ENCODE data around the gene FCAR.
"Not testable (repeated sequence)": the region's sequence is repeated elsewhere in the genome, so short reads cannot be mapped to it uniquely, and the experiment has no call there.

DNA sequence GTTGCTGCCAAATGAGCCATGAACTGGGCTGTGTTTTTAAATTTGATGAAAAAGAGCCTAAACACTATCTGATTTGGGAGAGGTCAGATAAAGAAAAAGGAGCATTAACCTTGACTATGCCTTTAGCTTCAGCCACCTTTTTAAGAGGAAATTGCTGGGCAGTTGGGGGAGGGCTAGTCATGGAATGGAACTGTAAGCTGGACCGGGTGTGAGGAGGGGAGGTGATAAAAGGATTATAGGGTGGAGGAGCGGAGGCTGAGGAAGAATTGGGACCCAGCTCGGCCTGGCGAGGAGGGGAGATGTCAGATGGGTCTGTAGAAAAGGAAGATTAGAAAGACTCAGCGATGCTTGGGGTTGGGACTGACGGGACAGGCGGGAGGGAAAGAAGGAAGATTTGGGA is 24.6 kb downstream of the FCAR start:
- TF ChIP-seq, protein P1, sequence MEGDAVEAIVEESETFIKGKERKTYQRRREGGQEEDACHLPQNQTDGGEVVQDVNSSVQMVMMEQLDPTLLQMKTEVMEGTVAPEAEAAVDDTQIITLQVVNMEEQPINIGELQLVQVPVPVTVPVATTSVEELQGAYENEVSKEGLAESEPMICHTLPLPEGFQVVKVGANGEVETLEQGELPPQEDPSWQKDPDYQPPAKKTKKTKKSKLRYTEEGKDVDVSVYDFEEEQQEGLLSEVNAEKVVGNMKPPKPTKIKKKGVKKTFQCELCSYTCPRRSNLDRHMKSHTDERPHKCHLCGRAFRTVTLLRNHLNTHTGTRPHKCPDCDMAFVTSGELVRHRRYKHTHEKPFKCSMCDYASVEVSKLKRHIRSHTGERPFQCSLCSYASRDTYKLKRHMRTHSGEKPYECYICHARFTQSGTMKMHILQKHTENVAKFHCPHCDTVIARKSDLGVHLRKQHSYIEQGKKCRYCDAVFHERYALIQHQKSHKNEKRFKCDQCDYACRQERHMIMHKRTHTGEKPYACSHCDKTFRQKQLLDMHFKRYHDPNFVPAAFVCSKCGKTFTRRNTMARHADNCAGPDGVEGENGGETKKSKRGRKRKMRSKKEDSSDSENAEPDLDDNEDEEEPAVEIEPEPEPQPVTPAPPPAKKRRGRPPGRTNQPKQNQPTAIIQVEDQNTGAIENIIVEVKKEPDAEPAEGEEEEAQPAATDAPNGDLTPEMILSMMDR (IDR thresholded peaks at IDR 0.05) = not testable (repeated sequence)
- TF ChIP-seq EZH2 (IDR thresholded peaks at IDR 0.05; ENCODE audit: borderline replicate concordance, insufficient read depth, low read depth, low read length, poor library complexity, severe bottlenecking) = not testable (repeated sequence)
